ENCODE results near the gene ZMAT5. TPM values are rescaled to one million over a fixed set of nuclear protein-coding genes. Genes with fewer than 3 reads are reported as not detected.

Gene ZMAT5
- total and polyA plus RNA-seq, 9 of the 15 experiments (the other 6 are each of a cell fraction or from before 2014, with no cell fraction given) = 2.0 to 25.2 (median 11.9) TPM

- no peak for TF ChIP-seq PBX2 (CRISPR knock-in tag; IDR thresholded peaks at IDR 0.05; ENCODE audit: low read depth)
- no peak for TF ChIP-seq PBX2 (tag; conservative IDR thresholded peaks at IDR 0.05; ENCODE audit: low read depth)
- TF ChIP-seq NUFIP1 (IDR thresholded peaks at IDR 0.05; ENCODE audit: partially characterized antibody) = no peak
- TF ChIP-seq, protein P1, sequence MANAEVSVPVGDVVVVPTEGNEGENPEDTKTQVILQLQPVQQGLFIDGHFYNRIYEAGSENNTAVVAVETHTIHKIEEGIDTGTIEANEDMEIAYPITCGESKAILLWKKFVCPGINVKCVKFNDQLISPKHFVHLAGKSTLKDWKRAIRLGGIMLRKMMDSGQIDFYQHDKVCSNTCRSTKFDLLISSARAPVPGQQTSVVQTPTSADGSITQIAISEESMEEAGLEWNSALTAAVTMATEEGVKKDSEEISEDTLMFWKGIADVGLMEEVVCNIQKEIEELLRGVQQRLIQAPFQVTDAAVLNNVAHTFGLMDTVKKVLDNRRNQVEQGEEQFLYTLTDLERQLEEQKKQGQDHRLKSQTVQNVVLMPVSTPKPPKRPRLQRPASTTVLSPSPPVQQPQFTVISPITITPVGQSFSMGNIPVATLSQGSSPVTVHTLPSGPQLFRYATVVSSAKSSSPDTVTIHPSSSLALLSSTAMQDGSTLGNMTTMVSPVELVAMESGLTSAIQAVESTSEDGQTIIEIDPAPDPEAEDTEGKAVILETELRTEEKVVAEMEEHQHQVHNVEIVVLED (CRISPR knock-in tag; IDR thresholded peaks at IDR 0.05) = no peak
- TF ChIP-seq ZNF584 (CRISPR knock-in tag; IDR thresholded peaks at IDR 0.05; ENCODE audit: low read depth) = no peak
Measured at GRCh38 chr22:29744902-29745301, 21.9 kb downstream of the ZMAT5 start (continued).

DNA sequence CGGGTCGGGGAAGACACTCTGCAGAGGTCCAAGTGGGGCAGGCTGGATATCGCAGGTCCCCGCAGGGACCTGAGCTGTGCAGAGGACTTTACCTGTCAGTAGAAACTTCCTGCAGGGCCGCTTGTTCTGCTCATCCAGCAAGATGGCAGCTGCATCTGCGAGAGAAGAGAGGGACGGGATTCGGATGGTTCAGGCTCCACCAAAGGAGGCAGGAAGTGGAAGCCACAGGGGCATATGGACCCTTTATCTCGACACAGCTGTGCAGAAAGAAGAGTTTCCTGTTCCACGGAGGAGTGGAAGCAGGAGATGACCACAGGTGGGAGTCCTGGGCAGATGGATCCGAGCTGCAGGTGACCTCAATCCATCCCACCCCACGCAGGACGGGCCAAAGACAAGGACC, 24.5 kb downstream of the ZMAT5 start:
- H3K4me2 ChIP-seq (ENCODE audit: insufficient read depth, low read length) = no peak overlapping the region
- ATAC-seq = no peak
- H3K4me3 ChIP-seq = no peak overlapping the region
- no peak for DNase-seq (ENCODE audit: extremely low read depth in 1 of 4, low spot score in 3 of 4)
- no peak overlapping the region for H2AFZ ChIP-seq (ENCODE audit: low read depth, low read length)
- in situ Hi-C loops (cut with MboI) = no loop called here
- ChIA-PET CTCF (ENCODE audit: low intra/inter-chr PET ratio) (no interaction called here), POLR2A (no interaction called here)
- no TSS peak for BruUV-seq (replicated peaks)
- no peaks in the 10 kb centered on the region for H3K36me3 ChIP-seq (ENCODE audit: control insufficient read depth, insufficient read depth, low read length)
- FAIRE-seq = no peak
- no peaks in the 10 kb centered on the region for H3K9me1 ChIP-seq (ENCODE audit: control insufficient read depth, insufficient read depth, low read length)
- WGBS (ENCODE audit: insufficient coverage, low coverage, missing lambda C conversion rate) = 33% methylated on average over 6 of the region's 13 CpGs
- H3K9ac ChIP-seq (ENCODE audit: insufficient read depth in 1 of 2, low read depth in 2 of 2, low read length in 2 of 2) = 0 out of 4 replicates have a peak overlapping the region, but pooled peaks of 1 of the 2 experiments have one; percentile 58
- no peaks in the 10 kb centered on the region for H3K79me2 ChIP-seq (ENCODE audit: control insufficient read depth, insufficient read depth, low read length)
- H3K9me3 ChIP-seq (replicated peaks; ENCODE audit: control insufficient read depth, insufficient read depth, low read depth, low read length) = no peaks in the 10 kb centered on the region
- H3K4me1 ChIP-seq (replicated peaks in 1 of 2; ENCODE audit: control insufficient read depth in 2 of 2, insufficient read depth in 2 of 2, low read length in 2 of 2) = peaks cover 0 to 7% of the 10 kb centered on the region in 2 experiments; a peak in 2 of 5 replicates
- no peaks in the 10 kb centered on the region for H4K20me1 ChIP-seq (replicated peaks; ENCODE audit: control insufficient read depth, insufficient read depth, low read length)
- no peak overlapping the region for H3K27ac ChIP-seq (ENCODE audit: extremely low read depth, low read depth, low read length)
- intact Hi-C loops (cut with micrococcal nuclease) = no loop called here
- H3K27me3 ChIP-seq (ENCODE audit: control insufficient read depth in 2 of 2, insufficient read depth in 2 of 2, low read length in 2 of 2) = no peaks in the 10 kb centered on the region
- no peak for TF ChIP-seq KLF10 (CRISPR knock-in tag; IDR thresholded peaks at IDR 0.05)
- TF ChIP-seq CREB1 (IDR thresholded peaks at IDR 0.05) = no peak
- TF ChIP-seq CREB1 (CRISPR knock-in tag; IDR thresholded peaks at IDR 0.05) = no peak
- TF ChIP-seq NR4A1 (CRISPR knock-in tag; IDR thresholded peaks at IDR 0.05) = no peak
- no peak for TF ChIP-seq NR4A1 (tag; IDR thresholded peaks at IDR 0.05)
- no peak for TF ChIP-seq SNRNP70 (optimal IDR thresholded peaks at IDR 0.05; ENCODE audit: low read depth, low read length)
- TF ChIP-seq NR2F6 (CRISPR knock-in tag; IDR thresholded peaks at IDR 0.05) = no peak
- no peak for TF ChIP-seq EWSR1 (IDR thresholded peaks at IDR 0.05; ENCODE audit: borderline replicate concordance, low read depth, partially characterized antibody)
- no peak for TF ChIP-seq E2F5 (CRISPR knock-in tag; IDR thresholded peaks at IDR 0.05)
- no peak for TF ChIP-seq SMARCC2 (IDR thresholded peaks at IDR 0.05; ENCODE audit: low read depth)
- no peak for TF ChIP-seq POLR3A (IDR thresholded peaks at IDR 0.05; ENCODE audit: borderline replicate concordance, extremely low read depth, insufficient read depth, insufficient read length)
- TF ChIP-seq, protein P2, sequence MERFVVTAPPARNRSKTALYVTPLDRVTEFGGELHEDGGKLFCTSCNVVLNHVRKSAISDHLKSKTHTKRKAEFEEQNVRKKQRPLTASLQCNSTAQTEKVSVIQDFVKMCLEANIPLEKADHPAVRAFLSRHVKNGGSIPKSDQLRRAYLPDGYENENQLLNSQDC (CRISPR knock-in tag; IDR thresholded peaks at IDR 0.05) = no peak
